Transverse colon (tissue), 4 donors: ENCODE measurements around the gene GMFB. TPM values are rescaled to one million over a fixed set of nuclear protein-coding genes. Genes with fewer than 3 reads are reported as not detected.
"Not testable (repeated sequence)": the region's sequence is repeated elsewhere in the genome, so short reads cannot be mapped to it uniquely, and the experiment has no call there.

Source experiments
- DNase-seq: peaks from one replicate; pipeline ENCODE4 v3.0.0-alpha.2; 2019
- H3K27ac ChIP-seq, 4 donors: fragments of 200-600 bp; sonication (generic); 2 replicates each; pipeline ENCODE4 v1.5.1; 2016 to 2018; ENCODE audit warnings: inconsistent platforms in 4 of 4
- H3K27me3 ChIP-seq: fragments of 200-600 bp; sonication (generic); 2 replicates; pipeline ENCODE4 v1.5.1; 2017; ENCODE audit warnings: inconsistent platforms
- H3K36me3 ChIP-seq, 4 donors: fragments of 200-600 bp; sonication (generic); 2 replicates each; pipeline ENCODE4 v1.5.1; 2017 to 2019; ENCODE audit warnings: inconsistent platforms in 4 of 4
- H3K4me1 ChIP-seq, 4 donors: fragments of 200-600 bp; sonication (generic); 2 replicates each; pipeline ENCODE4 v1.5.1; 2017 to 2020; ENCODE audit warnings: inconsistent platforms in 4 of 4
- H3K4me3 ChIP-seq, 4 donors: fragments of 200-600 bp; sonication (generic); 1 replicate in 1 of 4; 2 replicates in 3 of 4; pipeline versions ENCODE4 v1.5.1 to v1.6.1; 2017 to 2019; ENCODE audit warnings: inconsistent platforms in 4 of 4
- H3K9me3 ChIP-seq, 2 donors: fragments of 200-600 bp; sonication (generic); 2 replicates each; pipeline ENCODE4 v1.5.1; 2017 to 2019; ENCODE audit warnings: inconsistent platforms in 2 of 2
- EP300 ChIP-seq: sonication (generic); formaldehyde crosslinking; IDR thresholded peaks from one replicate; pipeline ENCODE4 v1.6.1; 2017; ENCODE audit warnings: antibody characterized with exemption, low read depth
- POLR2A ChIP-seq: fragments of 450-650 bp; IDR thresholded peaks from one replicate; pipeline ENCODE4 v1.6.1; 2016; ENCODE audit warnings: antibody characterized with exemption, mild to moderate bottlenecking, moderate library complexity
- POLR2AphosphoS5 ChIP-seq, 3 donors: sonication (generic); formaldehyde crosslinking; IDR thresholded peaks; one replicate each; pipeline ENCODE4 v1.6.1; 2016; ENCODE audit warnings: antibody characterized with exemption in 3 of 3
- WGBS, 2 donors: methylation state at CpG; one replicate each; pipeline ENCODE4 v1.1.5; 2018; ENCODE audit warnings: low coverage in 1 of 2; 5-methylcytosine and 5-hydroxymethylcytosine counted together
- in situ Hi-C, 4 donors: fragments of 200-750 bp; cut with MboI; loops; one replicate each; pipeline versions ENCODE4 v1.15.0 to v1.15.1; 2017; ENCODE audit warnings: low sequenced_read_pairs in 3 of 4, low pct_ligation_motif_present in 1 of 4, low pct_unique_long_range_greater_than_20kb in 1 of 4
- intact Hi-C: fragments of 100-400 bp; cut with DNase I; formaldehyde crosslinking; loops from one replicate; pipeline ENCODE4 v1.15.1; 2023; ENCODE audit warnings: low total_unique reads
- total RNA-seq, 4 donors: library from RNA; depleted of rRNA; stranded (reverse); fragments of >200 nt; gene quantifications; one replicate each; pipeline ENCODE4 v1.1.0, GENCODE V29; 2016
- TF ChIP-seq, protein P1 (sequence below), 5 experiments: fragments of 200-600 bp in 3 of 5; fragments of 450-650 bp in 2 of 5; sonication (generic) in 3 of 5; IDR thresholded peaks; 1 replicate in 2 of 5; 2 replicates in 3 of 5; pipeline ENCODE4 v1.5.1; 2016 to 2017; ENCODE audit warnings: antibody characterized with exemption in 5 of 5, inconsistent platforms in 3 of 5, mild to moderate bottlenecking in 2 of 5, moderate library complexity in 1 of 5

The GMFB gene
- total RNA-seq, 4 donors from 2014 or later, result 19.8 to 94.5 (median 67.4) TPM

DNA sequence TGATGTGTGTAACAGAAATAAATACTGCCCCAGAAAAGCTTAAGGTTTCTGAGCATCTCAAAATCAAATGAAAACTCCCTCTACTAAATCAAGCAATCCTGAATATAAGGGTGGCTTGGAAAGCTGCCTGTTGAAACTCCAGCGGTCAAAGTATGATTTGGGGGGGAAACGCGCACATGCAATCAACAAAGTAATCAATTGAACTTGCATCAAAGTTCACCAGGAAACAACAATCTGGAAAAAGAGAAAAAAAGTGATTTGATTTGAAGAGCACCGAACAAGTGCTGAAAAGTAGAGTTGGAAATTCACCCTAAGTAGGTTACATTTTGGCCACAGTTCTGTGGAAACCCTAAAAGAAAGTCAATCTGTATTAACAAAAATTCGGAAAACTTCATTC lies 48.3 kb downstream of the GMFB start:
- TF ChIP-seq, protein P1, sequence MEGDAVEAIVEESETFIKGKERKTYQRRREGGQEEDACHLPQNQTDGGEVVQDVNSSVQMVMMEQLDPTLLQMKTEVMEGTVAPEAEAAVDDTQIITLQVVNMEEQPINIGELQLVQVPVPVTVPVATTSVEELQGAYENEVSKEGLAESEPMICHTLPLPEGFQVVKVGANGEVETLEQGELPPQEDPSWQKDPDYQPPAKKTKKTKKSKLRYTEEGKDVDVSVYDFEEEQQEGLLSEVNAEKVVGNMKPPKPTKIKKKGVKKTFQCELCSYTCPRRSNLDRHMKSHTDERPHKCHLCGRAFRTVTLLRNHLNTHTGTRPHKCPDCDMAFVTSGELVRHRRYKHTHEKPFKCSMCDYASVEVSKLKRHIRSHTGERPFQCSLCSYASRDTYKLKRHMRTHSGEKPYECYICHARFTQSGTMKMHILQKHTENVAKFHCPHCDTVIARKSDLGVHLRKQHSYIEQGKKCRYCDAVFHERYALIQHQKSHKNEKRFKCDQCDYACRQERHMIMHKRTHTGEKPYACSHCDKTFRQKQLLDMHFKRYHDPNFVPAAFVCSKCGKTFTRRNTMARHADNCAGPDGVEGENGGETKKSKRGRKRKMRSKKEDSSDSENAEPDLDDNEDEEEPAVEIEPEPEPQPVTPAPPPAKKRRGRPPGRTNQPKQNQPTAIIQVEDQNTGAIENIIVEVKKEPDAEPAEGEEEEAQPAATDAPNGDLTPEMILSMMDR (IDR thresholded peaks at IDR 0.05), result no peak
- TF ChIP-seq EP300 (no peak), POLR2AphosphoS5 (IDR thresholded peaks at IDR 0.05) (no peak), POLR2A (no peak)
- H3K4me3 ChIP-seq, result peak overlapping the region; percentile 49 to 86 (median 72)
- no peaks in the 10 kb centered on the region for H3K27me3 ChIP-seq
- no peaks in the 10 kb centered on the region for H3K36me3 ChIP-seq
- peaks cover 7 to 33% (median 23%) of the 10 kb centered on the region in 4 donors for H3K4me1 ChIP-seq
- intact Hi-C loops (no loop called here), in situ Hi-C loops (no loop called here)
- DNase-seq, result no peak
- peak overlapping the region; percentile 94 to 97 (median 96) for H3K27ac ChIP-seq
- 0 to 1% methylated on average over 3 to 5 of the region's 5 CpGs for WGBS, 2 donors
- H3K9me3 ChIP-seq, result no peaks in the 10 kb centered on the region

DNA sequence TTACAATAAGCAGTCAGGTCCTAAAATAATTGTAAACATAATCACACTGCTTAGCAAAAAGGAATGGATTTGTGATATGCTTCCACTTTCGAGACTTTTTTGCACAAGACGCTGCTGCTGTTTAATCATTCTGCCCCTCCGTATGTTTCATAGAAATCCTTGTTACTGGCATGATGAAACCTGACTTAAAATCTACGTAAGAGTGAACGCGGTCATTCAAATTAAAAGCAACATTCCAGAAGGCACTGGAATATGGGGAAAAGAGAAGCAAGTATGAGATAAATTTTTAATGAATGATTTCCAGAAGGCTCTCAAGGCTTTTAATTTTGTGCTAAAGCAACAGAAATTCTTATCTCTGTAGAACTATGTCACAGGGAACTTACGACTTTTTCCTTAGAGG lies 48.7 kb downstream of the GMFB start:
- TF ChIP-seq POLR2A (no peak), EP300 (no peak), POLR2AphosphoS5 (IDR thresholded peaks at IDR 0.05) (no peak)
- TF ChIP-seq, protein P1 (IDR thresholded peaks at IDR 0.05), result no peak
- peaks cover 7 to 35% (median 23%) of the 10 kb centered on the region in 4 donors for H3K4me1 ChIP-seq
- H3K9me3 ChIP-seq, result no peaks in the 10 kb centered on the region
- in situ Hi-C loops, result no loop called here
- DNase-seq, result no peak
- WGBS, 2 donors, result 50 to 53% methylated on average over 7 of the region's 7 CpGs
- H3K27me3 ChIP-seq, result no peaks in the 10 kb centered on the region
- intact Hi-C loops, result no loop called here
- H3K36me3 ChIP-seq, result no peaks in the 10 kb centered on the region
- H3K4me3 ChIP-seq, result peak overlapping the region in 3 of 4 donors; percentile 64 to 86 (median 81)
- H3K27ac ChIP-seq, result peak overlapping the region; percentile 94 to 97 (median 96)

DNA sequence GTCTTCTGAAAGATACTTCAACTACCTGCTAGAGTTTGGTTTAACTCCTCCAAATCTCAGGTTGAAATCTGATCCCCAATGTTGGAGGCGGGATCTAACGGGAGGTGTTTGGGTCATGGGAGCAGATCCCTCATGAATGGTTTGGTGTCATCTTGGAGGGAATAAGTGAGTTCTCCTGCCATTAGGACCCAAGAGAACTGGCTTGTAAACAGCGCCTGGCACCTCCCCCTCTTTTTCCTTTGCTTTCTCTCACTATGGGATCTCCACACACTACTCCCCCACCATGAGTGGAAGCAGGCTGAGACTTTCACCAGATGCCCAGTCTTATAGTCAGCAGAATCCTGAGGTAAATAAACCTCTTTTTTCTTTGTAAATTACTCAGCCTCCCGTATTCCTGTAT lies 50.1 kb downstream of the GMFB start:
- Histone ChIP-seq H3K27ac (no peak overlapping the region), H3K36me3 (no peaks in the 10 kb centered on the region), H3K9me3 (no peaks in the 10 kb centered on the region), H3K4me1 (peaks cover 7 to 35% (median 23%) of the 10 kb centered on the region in 4 donors), H3K27me3 (no peaks in the 10 kb centered on the region), H3K4me3 (no peak overlapping the region)
- TF ChIP-seq EP300, result no peak
- no peak for TF ChIP-seq POLR2AphosphoS5 (IDR thresholded peaks at IDR 0.05)
- TF ChIP-seq, protein P1 (IDR thresholded peaks at IDR 0.05), result no peak
- TF ChIP-seq POLR2A, result no peak
- intact Hi-C loops, result no loop called here
- no peak for DNase-seq
- in situ Hi-C loops, result no loop called here
- 82 to 87% methylated on average over 4 of the region's 4 CpGs for WGBS, 2 donors

DNA sequence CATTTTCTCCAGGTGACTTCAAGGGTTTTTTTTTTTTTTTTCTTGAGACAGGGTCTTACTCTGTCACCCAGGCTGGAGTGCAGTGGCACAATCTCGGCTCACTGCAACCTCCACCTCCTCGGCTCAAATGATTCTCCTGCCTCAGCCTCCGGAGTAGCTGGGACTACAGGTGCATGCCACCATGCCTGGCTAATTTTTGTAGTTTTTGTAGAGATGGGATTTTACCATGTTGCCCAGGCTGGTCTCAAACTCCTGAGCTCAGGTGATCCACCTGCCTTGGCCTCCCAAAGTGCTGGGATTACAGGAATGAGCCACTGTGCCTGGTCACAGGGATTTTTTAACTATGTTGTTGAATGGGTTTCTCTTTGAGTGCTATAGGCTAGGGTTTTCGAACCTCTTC lies 50.8 kb downstream of the GMFB start:
- in situ Hi-C loops, intact Hi-C loops, H3K9me3 ChIP-seq, H3K4me3 ChIP-seq, H3K27me3 ChIP-seq, H3K36me3 ChIP-seq, DNase-seq, H3K27ac ChIP-seq: not testable (repeated sequence)
- H3K4me1 ChIP-seq, result peaks cover 7 to 35% (median 23%) of the 10 kb centered on the region in 4 donors
- 80 to 98% methylated on average over 2 to 4 of the region's 4 CpGs for WGBS, 2 donors

DNA sequence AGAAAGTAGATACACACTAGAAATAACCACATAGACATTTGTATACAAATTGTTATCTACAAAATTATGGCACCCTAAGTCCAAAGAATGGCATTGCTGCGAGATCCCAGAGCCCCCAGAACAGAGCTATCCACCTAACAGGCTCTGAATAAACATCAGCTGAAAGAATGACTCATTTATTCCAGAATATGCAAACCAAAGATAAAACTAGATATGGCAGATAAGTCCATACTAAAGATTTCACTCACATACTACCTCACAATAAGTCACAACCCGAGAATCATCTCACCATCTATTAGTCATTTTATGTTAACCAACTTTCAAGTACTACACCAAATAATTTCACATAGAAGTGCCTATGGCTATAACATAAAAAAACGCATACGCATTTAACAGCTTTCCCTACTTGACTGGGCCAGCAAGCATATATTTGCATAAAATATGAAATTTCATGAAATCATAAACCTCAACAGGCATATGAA lies 53.2 kb downstream of the GMFB start:
- Histone ChIP-seq H3K36me3 (peaks cover 0 to 5% (median 0%) of the 10 kb centered on the region in 4 donors), H3K27ac (no peak overlapping the region), H3K4me1 (peaks cover 7 to 29% (median 18%) of the 10 kb centered on the region in 4 donors), H3K27me3 (no peaks in the 10 kb centered on the region), H3K9me3 (no peaks in the 10 kb centered on the region), H3K4me3 (no peak overlapping the region)
- intact Hi-C loops (no loop called here), in situ Hi-C loops (no loop called here)
- TF ChIP-seq EP300 (no peak), POLR2A (no peak)
- TF ChIP-seq, protein P1 (IDR thresholded peaks at IDR 0.05), result no peak
- 62 to 82% methylated on average over 3 to 4 of the region's 4 CpGs for WGBS, 2 donors
- DNase-seq, result no peak
